DND-41 (cell line): ENCODE measurements around the gene AKR1B15.
A peak's percentile ranks its signal among the peaks of the same experiment; 100 is the strongest.

ENCODE experiments used
- ATAC-seq: fragments of 200-7000 bp; cut with Tn5 transposase; 3 replicates; pipeline ENCODE4 v1.9.1; 2021; ENCODE audit warnings: low read depth; ENCODE audit not compliant: insufficient read depth
- DNase-seq: peaks from one replicate; pipeline ENCODE4 v3.0.0-alpha.2; 2020
- H2AFZ ChIP-seq: 2 replicates; pipeline ENCODE4 v1.6.0; 2012; ENCODE audit warnings: low read depth, low read length
- H3K27ac ChIP-seq: 2 replicates; pipeline ENCODE4 v1.5.1; 2012; ENCODE audit warnings: low read length, inconsistent platforms
- H3K27me3 ChIP-seq: fragments of 200-600 bp; sonication (generic); 2 replicates; pipeline ENCODE4 v1.6.0; 2012; ENCODE audit warnings: low read length, mild to moderate bottlenecking, inconsistent platforms; ENCODE audit not compliant: insufficient read depth, poor library complexity
- H3K36me3 ChIP-seq: 2 replicates; pipeline ENCODE4 v1.5.1; 2012; ENCODE audit warnings: low read length, inconsistent platforms; ENCODE audit not compliant: insufficient read depth
- H3K4me1 ChIP-seq: 2 replicates; pipeline ENCODE4 v1.5.1; 2012; ENCODE audit warnings: mild to moderate bottlenecking, low read length; ENCODE audit not compliant: insufficient read depth
- H3K4me2 ChIP-seq: 2 replicates; pipeline ENCODE4 v1.6.0; 2012; ENCODE audit warnings: mild to moderate bottlenecking, moderate library complexity, low read length, inconsistent platforms; ENCODE audit not compliant: insufficient read depth
- H3K4me3 ChIP-seq, 2 experiments: fragments of 200-600 bp in 1 of 2; shearing (Covaris generic) in 1 of 2; 2 replicates each; pipeline ENCODE4 v1.5.1; 2012 to 2016; ENCODE audit warnings: inconsistent platforms in 2 of 2, low read length in 2 of 2, mild to moderate bottlenecking in 2 of 2, low read depth in 1 of 2, moderate library complexity in 1 of 2
- H3K79me2 ChIP-seq: 2 replicates; pipeline ENCODE4 v1.6.0; 2012; ENCODE audit warnings: low read length, inconsistent platforms; ENCODE audit not compliant: insufficient read depth
- H3K9ac ChIP-seq: 2 replicates; pipeline ENCODE4 v1.6.0; 2012; ENCODE audit warnings: low read depth, mild to moderate bottlenecking, inconsistent platforms, low read length, moderate library complexity
- H3K9me3 ChIP-seq: 2 replicates; pipeline ENCODE4 v1.5.1; 2012; ENCODE audit warnings: low read length, moderate library complexity, mild to moderate bottlenecking, inconsistent platforms; ENCODE audit not compliant: insufficient read depth, severe bottlenecking
- H4K20me1 ChIP-seq: 2 replicates; pipeline ENCODE4 v1.6.0; 2012; ENCODE audit warnings: low read length; ENCODE audit not compliant: insufficient read depth
- EZH2 ChIP-seq: IDR thresholded peaks from 3 replicates; pipeline ENCODE4 v1.6.1; 2012; ENCODE audit warnings: borderline replicate concordance, low read depth, mild to moderate bottlenecking, moderate library complexity, low read length, inconsistent platforms; ENCODE audit not compliant: severe bottlenecking
- TF ChIP-seq, protein P1 (sequence below): IDR thresholded peaks from 2 replicates; pipeline ENCODE4 v1.5.1; 2012; ENCODE audit warnings: borderline replicate concordance, low read length, moderate library complexity, mild to moderate bottlenecking; ENCODE audit not compliant: poor library complexity, severe bottlenecking; ENCODE audit errors: extremely low read depth

The AKR1B15 gene

DNA sequence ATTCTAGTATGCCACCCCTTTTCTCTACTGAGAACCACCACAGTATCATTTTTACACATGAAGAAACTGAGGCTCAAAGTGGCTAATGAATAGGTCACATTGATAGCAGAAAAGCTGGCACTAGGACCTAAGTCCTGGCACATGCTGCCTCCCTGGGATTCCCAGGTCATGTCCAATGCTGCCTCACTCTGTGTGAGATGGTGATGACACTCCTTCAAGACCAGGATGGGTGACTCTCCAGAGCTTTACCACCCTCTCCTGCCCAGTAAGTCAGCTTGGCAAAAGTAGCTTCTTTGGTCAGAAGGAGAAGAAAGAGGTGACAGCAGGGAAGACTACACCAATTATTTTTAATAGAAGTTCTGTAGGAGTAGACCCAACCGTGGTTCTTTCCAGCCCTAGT is 34.8 kb upstream of the AKR1B15 start:
- Histone ChIP-seq H3K27me3 (peaks cover 12% of the 10 kb centered on the region), H3K4me2 (no peak overlapping the region), H3K4me1 (no peaks in the 10 kb centered on the region), H3K9ac (no peak overlapping the region), H2AFZ (no peak overlapping the region), H3K27ac (no peak overlapping the region), H3K4me3 (no peak overlapping the region), H3K79me2 (no peaks in the 10 kb centered on the region), H3K9me3 (no peaks in the 10 kb centered on the region), H3K36me3 (no peaks in the 10 kb centered on the region), H4K20me1 (no peaks in the 10 kb centered on the region)
- TF ChIP-seq EZH2 = no peak
- TF ChIP-seq, protein P1, sequence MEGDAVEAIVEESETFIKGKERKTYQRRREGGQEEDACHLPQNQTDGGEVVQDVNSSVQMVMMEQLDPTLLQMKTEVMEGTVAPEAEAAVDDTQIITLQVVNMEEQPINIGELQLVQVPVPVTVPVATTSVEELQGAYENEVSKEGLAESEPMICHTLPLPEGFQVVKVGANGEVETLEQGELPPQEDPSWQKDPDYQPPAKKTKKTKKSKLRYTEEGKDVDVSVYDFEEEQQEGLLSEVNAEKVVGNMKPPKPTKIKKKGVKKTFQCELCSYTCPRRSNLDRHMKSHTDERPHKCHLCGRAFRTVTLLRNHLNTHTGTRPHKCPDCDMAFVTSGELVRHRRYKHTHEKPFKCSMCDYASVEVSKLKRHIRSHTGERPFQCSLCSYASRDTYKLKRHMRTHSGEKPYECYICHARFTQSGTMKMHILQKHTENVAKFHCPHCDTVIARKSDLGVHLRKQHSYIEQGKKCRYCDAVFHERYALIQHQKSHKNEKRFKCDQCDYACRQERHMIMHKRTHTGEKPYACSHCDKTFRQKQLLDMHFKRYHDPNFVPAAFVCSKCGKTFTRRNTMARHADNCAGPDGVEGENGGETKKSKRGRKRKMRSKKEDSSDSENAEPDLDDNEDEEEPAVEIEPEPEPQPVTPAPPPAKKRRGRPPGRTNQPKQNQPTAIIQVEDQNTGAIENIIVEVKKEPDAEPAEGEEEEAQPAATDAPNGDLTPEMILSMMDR = no peak
- ATAC-seq (no peak), DNase-seq (no peak)

DNA sequence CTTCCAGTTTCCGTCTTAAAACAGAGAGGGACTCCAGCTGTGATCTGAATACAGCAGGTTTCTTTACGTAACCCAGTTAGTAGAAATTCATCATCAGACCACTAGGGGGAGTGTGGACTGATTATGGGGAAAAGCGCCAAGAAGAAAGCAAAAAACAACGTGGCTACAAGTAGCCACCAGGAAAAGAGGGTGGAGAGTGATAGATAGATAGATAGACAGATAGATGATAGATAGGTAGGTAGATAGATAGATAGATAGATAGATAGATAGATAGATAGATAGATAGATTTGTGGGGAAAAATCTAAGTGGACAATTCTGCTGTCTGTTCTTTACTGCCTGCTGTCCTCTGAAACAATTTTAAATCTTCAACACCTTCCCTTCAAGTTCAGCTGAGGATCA is 34.2 kb upstream of the AKR1B15 start:
- Histone ChIP-seq H3K79me2 (no peaks in the 10 kb centered on the region), H3K36me3 (no peaks in the 10 kb centered on the region), H3K9me3 (no peaks in the 10 kb centered on the region), H3K27ac (no peak overlapping the region), H3K4me3 (no peak overlapping the region), H4K20me1 (no peaks in the 10 kb centered on the region), H3K4me1 (no peaks in the 10 kb centered on the region), H3K9ac (no peak overlapping the region), H3K4me2 (no peak overlapping the region), H2AFZ (no peak overlapping the region), H3K27me3 (peaks cover 12% of the 10 kb centered on the region)
- DNase-seq (peak; percentile 27), ATAC-seq (peak; percentile 72)
- no peak for TF ChIP-seq EZH2
- TF ChIP-seq, protein P1 = peak; percentile 80

DNA sequence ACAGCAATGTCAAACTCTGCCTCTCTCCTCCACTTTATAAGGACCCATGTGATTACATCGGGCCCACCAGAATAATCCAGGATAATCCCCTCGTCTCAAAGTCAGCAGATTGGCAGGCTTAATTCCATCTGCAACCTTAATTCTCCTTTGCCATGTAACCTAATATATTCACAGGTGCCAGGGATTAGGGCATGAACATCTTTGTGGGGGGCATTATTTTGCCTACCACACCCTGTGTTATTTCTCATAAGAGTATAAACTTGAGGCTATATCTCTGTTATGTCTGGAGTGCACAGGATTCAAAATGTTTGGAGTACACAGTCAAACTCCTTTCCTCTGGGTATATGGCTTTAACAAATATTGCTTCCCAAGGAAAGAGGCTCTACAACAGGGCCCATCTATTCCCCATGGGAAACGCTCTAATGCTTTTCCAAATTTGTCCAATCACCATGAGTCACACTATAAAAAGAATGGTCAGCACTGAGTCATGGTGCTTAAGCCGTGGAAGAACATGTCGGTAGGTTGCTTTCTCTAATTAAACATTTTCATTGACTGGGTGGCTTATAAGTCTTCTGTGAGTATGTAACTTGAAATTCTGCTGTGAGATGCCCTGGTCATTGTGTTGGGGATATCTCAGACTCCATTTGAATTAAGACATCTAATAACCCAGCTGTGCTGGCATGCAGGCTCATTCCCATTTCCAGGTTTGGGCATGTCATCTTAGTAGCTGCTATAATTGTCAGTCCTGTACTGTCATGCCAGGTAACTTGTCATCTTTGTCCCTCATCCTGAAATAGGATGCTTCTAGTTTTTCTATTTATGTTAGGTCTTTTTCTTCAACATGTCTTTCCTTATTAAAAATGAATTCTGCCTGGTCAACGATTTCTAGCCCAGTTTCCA is 33.1 kb upstream of the AKR1B15 start:
- no peaks in the 10 kb centered on the region for H3K36me3 ChIP-seq
- H3K4me2 ChIP-seq = no peak overlapping the region
- ATAC-seq = no peak

More for the DNA sequence above, 33.1 kb upstream of the AKR1B15 start:
- no peaks in the 10 kb centered on the region for H3K4me1 ChIP-seq
- no peaks in the 10 kb centered on the region for H4K20me1 ChIP-seq
- no peak overlapping the region for H3K9ac ChIP-seq
- TF ChIP-seq, protein P1 = no peak
- no peak for TF ChIP-seq EZH2
- H3K27me3 ChIP-seq = peaks cover 9% of the 10 kb centered on the region
- H2AFZ ChIP-seq = no peak overlapping the region
- H3K4me3 ChIP-seq = no peak overlapping the region
- no peaks in the 10 kb centered on the region for H3K9me3 ChIP-seq
- H3K79me2 ChIP-seq = no peaks in the 10 kb centered on the region
- H3K27ac ChIP-seq = no peak overlapping the region
- DNase-seq = no peak
